Uterus (tissue), 2 donors: Measurements from ENCODE around the gene KHDRBS1.

Experiments
- CTCF ChIP-seq, 4 experiments: fragments of 200-600 bp in 2 of 4; fragments of 450-650 bp in 2 of 4; sonication (generic) in 2 of 4; IDR thresholded peaks; one replicate each; pipeline ENCODE4 v1.5.1; 2016 to 2019; ENCODE audit warnings: antibody characterized with exemption in 4 of 4, mild to moderate bottlenecking in 2 of 4, moderate library complexity in 1 of 4
- POLR2A ChIP-seq, 2 donors: fragments of 450-650 bp; IDR thresholded peaks; one replicate each; pipeline ENCODE4 v1.6.1; 2016; ENCODE audit warnings: antibody characterized with exemption in 2 of 2, mild to moderate bottlenecking in 1 of 2, moderate library complexity in 1 of 2

- TF ChIP-seq CTCF (IDR thresholded peaks at IDR 0.05) (no peak), POLR2A (IDR thresholded peaks at IDR 0.05) (no peak)
These were observed 21.5 kb downstream of the KHDRBS1 start for GRCh38 chr1:32035119-32035518.
